ENCODE measurements around the gene GNAZ. TPM values are rescaled to one million over a fixed set of nuclear protein-coding genes. Genes with fewer than 3 reads are reported as not detected.

Gene GNAZ
- polyA plus RNA-seq, 2 of the 4 experiments (the other 2 are of a cell fraction) = 1.9 to 2.5 TPM

DNA sequence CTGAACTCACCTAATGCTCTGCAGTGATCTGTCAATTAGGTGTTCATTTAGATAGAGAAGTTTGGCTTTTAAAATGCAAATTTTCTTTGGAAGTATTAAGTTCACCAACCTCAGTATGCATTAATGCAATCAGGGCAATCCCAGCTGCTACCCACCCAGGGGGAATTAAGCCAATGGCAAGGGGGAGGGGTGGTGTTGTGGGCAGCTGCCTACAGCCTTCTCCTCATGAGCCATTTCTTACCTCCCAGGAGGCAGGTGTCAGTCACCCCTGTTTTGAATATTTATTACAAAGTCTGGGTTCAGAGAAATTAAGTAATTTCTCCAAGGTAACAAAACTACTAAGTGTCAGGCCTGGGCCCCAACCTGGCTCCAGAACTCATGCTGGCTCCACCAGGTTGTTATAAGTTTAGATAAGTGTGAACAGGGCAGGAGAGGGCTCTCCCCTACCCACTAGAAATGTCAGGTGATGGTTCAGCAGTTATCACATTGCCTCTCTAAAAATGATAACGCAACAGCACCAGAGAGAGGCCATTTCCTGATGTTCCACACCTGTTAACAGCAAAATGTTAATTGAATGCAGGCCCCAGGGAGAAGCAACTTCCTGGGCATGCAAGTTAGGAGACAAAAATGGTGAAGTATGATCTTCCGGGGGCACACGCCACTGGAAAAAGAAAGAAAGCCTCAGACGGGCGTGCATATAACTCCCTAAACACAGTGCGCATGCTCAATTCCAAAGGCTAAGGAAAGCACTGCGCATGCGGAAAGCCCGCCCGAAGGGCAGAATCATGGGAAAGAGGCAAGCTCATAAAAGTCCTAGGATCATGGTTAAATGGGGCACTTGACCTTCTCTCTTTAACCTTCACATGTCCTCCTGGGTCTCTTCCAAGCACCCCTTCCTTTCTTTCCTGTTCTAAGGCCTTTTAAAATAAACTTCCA, 35.4 kb upstream of the GNAZ start:
- no peak for DNase-seq (ENCODE audit: low read depth in 1 of 2, low spot score in 1 of 2)
- H3K4me1 ChIP-seq = no peaks in the 10 kb centered on the region
- no peak overlapping the region for H3K4me3 ChIP-seq
- no peak for FAIRE-seq
- no peak overlapping the region for H3K27ac ChIP-seq
- no peaks in the 10 kb centered on the region for H3K9me3 ChIP-seq
- ChIA-PET CTCF (interaction anchor here (0.6 to 0.9 kb wide), 3 partner anchors 40 to 478 kb away, joined by 3 read pairs; no protein-coding TSS in a partner anchor), POLR2A (no interaction called here)
- no peak overlapping the region for H3K4me2 ChIP-seq
- TF ChIP-seq FOXS1 (CRISPR knock-in tag; IDR thresholded peaks at IDR 0.05) (no peak), GATA3 (IDR thresholded peaks at IDR 0.05; ENCODE audit: borderline replicate concordance) (no peak), HOXB5 (CRISPR knock-in tag; IDR thresholded peaks at IDR 0.05) (no peak)
- 84% methylated on average over 10 of the region's 10 CpGs for WGBS (ENCODE audit: missing lambda C conversion rate)
- ATAC-seq = no peak

GRCh38 chr22:23035557-23036277, 34.6 kb upstream of the GNAZ start:
- ChIA-PET POLR2A (no interaction called here), CTCF (no interaction called here)
- Histone ChIP-seq H3K27ac (no peak overlapping the region), H3K9me3 (no peaks in the 10 kb centered on the region), H3K4me1 (no peaks in the 10 kb centered on the region), H3K4me3 (no peak overlapping the region), H3K4me2 (no peak overlapping the region)
- DNase-seq (ENCODE audit: low read depth in 1 of 2, low spot score in 1 of 2) = no peak
- ATAC-seq = no peak
- no peak for FAIRE-seq
- TF ChIP-seq EP300 (IDR thresholded peaks at IDR 0.05) (no peak), HDAC2 (IDR thresholded peaks at IDR 0.05) (no peak), REST (IDR thresholded peaks at IDR 0.05) (no peak), FOXS1 (CRISPR knock-in tag; IDR thresholded peaks at IDR 0.05) (no peak), SMC3 (IDR thresholded peaks at IDR 0.05) (no peak), ZC3H11A (IDR thresholded peaks at IDR 0.05) (no peak), FOSB (CRISPR knock-in tag; IDR thresholded peaks at IDR 0.05) (no peak), POLR2AphosphoS2 (conservative IDR thresholded peaks at IDR 0.05; ENCODE audit: low read length) (no peak), RCOR1 (IDR thresholded peaks at IDR 0.05; ENCODE audit: low read depth, low read length) (no peak), MAFK (IDR thresholded peaks at IDR 0.05; ENCODE audit: partially characterized antibody) (no peak), RARB (CRISPR knock-in tag; IDR thresholded peaks at IDR 0.05) (no peak), ESRRA (IDR thresholded peaks at IDR 0.05; ENCODE audit: borderline replicate concordance, low read length) (no peak), GATA3 (IDR thresholded peaks at IDR 0.05; ENCODE audit: borderline replicate concordance) (no peak), MYC (IDR thresholded peaks at IDR 0.05; ENCODE audit: borderline replicate concordance, low read length) (no peak)
- TF ChIP-seq, protein P1, sequence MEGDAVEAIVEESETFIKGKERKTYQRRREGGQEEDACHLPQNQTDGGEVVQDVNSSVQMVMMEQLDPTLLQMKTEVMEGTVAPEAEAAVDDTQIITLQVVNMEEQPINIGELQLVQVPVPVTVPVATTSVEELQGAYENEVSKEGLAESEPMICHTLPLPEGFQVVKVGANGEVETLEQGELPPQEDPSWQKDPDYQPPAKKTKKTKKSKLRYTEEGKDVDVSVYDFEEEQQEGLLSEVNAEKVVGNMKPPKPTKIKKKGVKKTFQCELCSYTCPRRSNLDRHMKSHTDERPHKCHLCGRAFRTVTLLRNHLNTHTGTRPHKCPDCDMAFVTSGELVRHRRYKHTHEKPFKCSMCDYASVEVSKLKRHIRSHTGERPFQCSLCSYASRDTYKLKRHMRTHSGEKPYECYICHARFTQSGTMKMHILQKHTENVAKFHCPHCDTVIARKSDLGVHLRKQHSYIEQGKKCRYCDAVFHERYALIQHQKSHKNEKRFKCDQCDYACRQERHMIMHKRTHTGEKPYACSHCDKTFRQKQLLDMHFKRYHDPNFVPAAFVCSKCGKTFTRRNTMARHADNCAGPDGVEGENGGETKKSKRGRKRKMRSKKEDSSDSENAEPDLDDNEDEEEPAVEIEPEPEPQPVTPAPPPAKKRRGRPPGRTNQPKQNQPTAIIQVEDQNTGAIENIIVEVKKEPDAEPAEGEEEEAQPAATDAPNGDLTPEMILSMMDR (IDR thresholded peaks at IDR 0.05) = no peak
- TF ChIP-seq, protein P2, sequence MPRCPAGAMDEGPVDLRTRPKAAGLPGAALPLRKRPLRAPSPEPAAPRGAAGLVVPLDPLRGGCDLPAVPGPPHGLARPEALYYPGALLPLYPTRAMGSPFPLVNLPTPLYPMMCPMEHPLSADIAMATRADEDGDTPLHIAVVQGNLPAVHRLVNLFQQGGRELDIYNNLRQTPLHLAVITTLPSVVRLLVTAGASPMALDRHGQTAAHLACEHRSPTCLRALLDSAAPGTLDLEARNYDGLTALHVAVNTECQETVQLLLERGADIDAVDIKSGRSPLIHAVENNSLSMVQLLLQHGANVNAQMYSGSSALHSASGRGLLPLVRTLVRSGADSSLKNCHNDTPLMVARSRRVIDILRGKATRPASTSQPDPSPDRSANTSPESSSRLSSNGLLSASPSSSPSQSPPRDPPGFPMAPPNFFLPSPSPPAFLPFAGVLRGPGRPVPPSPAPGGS (IDR thresholded peaks at IDR 0.05) = no peak
- 37% methylated on average over 6 of the region's 6 CpGs for WGBS (ENCODE audit: missing lambda C conversion rate)

Measured in A549 (cell line).